ENCODE data around the gene CR1L.
"Not testable (repeated sequence)": the region's sequence is repeated elsewhere in the genome, so short reads cannot be mapped to it uniquely, and the experiment has no call there.

GRCh38 chr1:207682872-207683434 is 38.0 kb downstream of the CR1L start:
- not testable (repeated sequence) for TF ChIP-seq CTCF (conservative IDR thresholded peaks at IDR 0.05 in 1 of 2, IDR thresholded peaks at IDR 0.05 in 1 of 2; ENCODE audit: low read depth in 1 of 2, low read length in 2 of 2); EZH2 (IDR thresholded peaks at IDR 0.05; ENCODE audit: low read length, missing control alignments)
